Endothelial cell (in vitro differentiated cells): Measurements from ENCODE around the gene SLC24A3. TPM values are rescaled to one million over a fixed set of nuclear protein-coding genes. Genes with fewer than 3 reads are reported as not detected.

Source experiments
- DNase-seq: peaks from one replicate; pipeline ENCODE4 v3.0.0; 2021; ENCODE audit warnings: low spot score
- H3K27ac Mint-ChIP-seq: one replicate; pipeline ENCODE4 v1.8.0; 2021; ENCODE audit warnings: mixed read lengths, inconsistent platforms; ENCODE audit not compliant: unreplicated experiment
- H3K27me3 Mint-ChIP-seq: one replicate; pipeline ENCODE4 v1.8.0; 2021; ENCODE audit warnings: mild to moderate bottlenecking, moderate library complexity, mixed read lengths, inconsistent platforms; ENCODE audit not compliant: unreplicated experiment
- H3K36me3 Mint-ChIP-seq: one replicate; pipeline ENCODE4 v1.8.0; 2021; ENCODE audit warnings: mild to moderate bottlenecking, low read depth, mixed read lengths, inconsistent platforms; ENCODE audit not compliant: unreplicated experiment
- H3K4me1 Mint-ChIP-seq: one replicate; pipeline ENCODE4 v1.8.0; 2021; ENCODE audit warnings: mild to moderate bottlenecking, mixed read lengths, inconsistent platforms; ENCODE audit not compliant: unreplicated experiment
- H3K4me3 Mint-ChIP-seq: one replicate; pipeline ENCODE4 v1.8.0; 2021; ENCODE audit warnings: mild to moderate bottlenecking, mixed read lengths, inconsistent platforms; ENCODE audit not compliant: unreplicated experiment
- H3K9me3 Mint-ChIP-seq: one replicate; pipeline ENCODE4 v1.8.0; 2021; ENCODE audit warnings: mixed read lengths, inconsistent platforms; ENCODE audit not compliant: unreplicated experiment
- total RNA-seq: library from RNA; stranded (reverse); fragmentation: NEBNext Ultra II Directional; extraction: Animal tissue kit (Norgen Biotek cat#: 25700); gene quantifications from one replicate; pipeline ENCODE4 v1.2.1, GENCODE V29; 2021; ENCODE audit not compliant: unreplicated experiment
- TF ChIP-seq, protein P1 (sequence below): fragments of 200-600 bp; sonication (generic); IDR thresholded peaks from one replicate; pipeline ENCODE4 v1.5.0; 2021; ENCODE audit warnings: antibody characterized with exemption; ENCODE audit not compliant: unreplicated experiment

The SLC24A3 gene
- total RNA-seq, 1 donor from 2014 or later, result 0.15 TPM

GRCh38 chr20:19382386-19383340 is 170.2 kb downstream of the SLC24A3 start:
- TF ChIP-seq, protein P1, sequence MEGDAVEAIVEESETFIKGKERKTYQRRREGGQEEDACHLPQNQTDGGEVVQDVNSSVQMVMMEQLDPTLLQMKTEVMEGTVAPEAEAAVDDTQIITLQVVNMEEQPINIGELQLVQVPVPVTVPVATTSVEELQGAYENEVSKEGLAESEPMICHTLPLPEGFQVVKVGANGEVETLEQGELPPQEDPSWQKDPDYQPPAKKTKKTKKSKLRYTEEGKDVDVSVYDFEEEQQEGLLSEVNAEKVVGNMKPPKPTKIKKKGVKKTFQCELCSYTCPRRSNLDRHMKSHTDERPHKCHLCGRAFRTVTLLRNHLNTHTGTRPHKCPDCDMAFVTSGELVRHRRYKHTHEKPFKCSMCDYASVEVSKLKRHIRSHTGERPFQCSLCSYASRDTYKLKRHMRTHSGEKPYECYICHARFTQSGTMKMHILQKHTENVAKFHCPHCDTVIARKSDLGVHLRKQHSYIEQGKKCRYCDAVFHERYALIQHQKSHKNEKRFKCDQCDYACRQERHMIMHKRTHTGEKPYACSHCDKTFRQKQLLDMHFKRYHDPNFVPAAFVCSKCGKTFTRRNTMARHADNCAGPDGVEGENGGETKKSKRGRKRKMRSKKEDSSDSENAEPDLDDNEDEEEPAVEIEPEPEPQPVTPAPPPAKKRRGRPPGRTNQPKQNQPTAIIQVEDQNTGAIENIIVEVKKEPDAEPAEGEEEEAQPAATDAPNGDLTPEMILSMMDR, result no peak
- H3K27me3 Mint-ChIP-seq, result peaks cover 1% of the 10 kb centered on the region
- H3K9me3 Mint-ChIP-seq, result no peaks in the 10 kb centered on the region
- DNase-seq, result no peak
- H3K4me3 Mint-ChIP-seq, result no peak overlapping the region
- no peaks in the 10 kb centered on the region for H3K4me1 Mint-ChIP-seq
- H3K27ac Mint-ChIP-seq, result no peak overlapping the region
- H3K36me3 Mint-ChIP-seq, result no peaks in the 10 kb centered on the region

GRCh38 chr20:19384940-19385339 is 172.5 kb downstream of the SLC24A3 start:
- H3K27ac Mint-ChIP-seq, result no peak overlapping the region
- no peaks in the 10 kb centered on the region for H3K4me1 Mint-ChIP-seq

GRCh38 chr20:19387251-19387650 is 174.8 kb downstream of the SLC24A3 start:
- Mint-ChIP-seq H3K36me3 (no peaks in the 10 kb centered on the region), H3K4me1 (no peaks in the 10 kb centered on the region), H3K9me3 (no peaks in the 10 kb centered on the region), H3K27me3 (peaks cover 1% of the 10 kb centered on the region), H3K27ac (no peak overlapping the region), H3K4me3 (no peak overlapping the region)
- no peak for DNase-seq
- TF ChIP-seq, protein P1, result no peak

More at GRCh38 chr20:19384940-19385339, 172.5 kb downstream of the SLC24A3 start:
- no peak for DNase-seq
- Mint-ChIP-seq H3K36me3 (no peaks in the 10 kb centered on the region), H3K27me3 (peaks cover 1% of the 10 kb centered on the region), H3K4me3 (no peak overlapping the region), H3K9me3 (no peaks in the 10 kb centered on the region)
- TF ChIP-seq, protein P1, result no peak

GRCh38 chr20:19392344-19393130 is 180.1 kb downstream of the SLC24A3 start:
- DNase-seq, result no peak
- H3K36me3 Mint-ChIP-seq, result no peaks in the 10 kb centered on the region
- no peak overlapping the region for H3K4me3 Mint-ChIP-seq
- no peaks in the 10 kb centered on the region for H3K4me1 Mint-ChIP-seq
- H3K27me3 Mint-ChIP-seq, result no peaks in the 10 kb centered on the region
- no peak overlapping the region for H3K27ac Mint-ChIP-seq
- TF ChIP-seq, protein P1, result no peak
- H3K9me3 Mint-ChIP-seq, result no peaks in the 10 kb centered on the region
